Thymus (tissue), 11 donors: ENCODE measurements around the gene CMIP. TPM values are rescaled to one million over a fixed set of nuclear protein-coding genes. Genes with fewer than 3 reads are reported as not detected.

Source experiments
- DNase-seq, 9 donors: peaks; one replicate each; pipeline ENCODE4 v3.0.0-alpha.2; 2013; ENCODE audit warnings: low spot score in 9 of 9, low read depth in 6 of 9, missing footprints in 1 of 9
- H3K27ac ChIP-seq, 2 donors: one replicate each; pipeline ENCODE4 v1.5.1; 2013; ENCODE audit warnings: control low read depth in 1 of 2, low read depth in 1 of 2, low read length in 1 of 2, mild to moderate bottlenecking in 1 of 2, moderate library complexity in 1 of 2
- H3K27me3 ChIP-seq, 2 donors: one replicate each; pipeline ENCODE4 v1.5.1; 2013; ENCODE audit warnings: low read length in 1 of 2; ENCODE audit not compliant: control insufficient read depth in 2 of 2, insufficient read depth in 1 of 2
- H3K36me3 ChIP-seq, 2 donors: one replicate each; pipeline ENCODE4 v1.5.1; 2013; ENCODE audit warnings: low read length in 1 of 2, mild to moderate bottlenecking in 1 of 2, moderate library complexity in 1 of 2; ENCODE audit not compliant: control insufficient read depth in 2 of 2, insufficient read depth in 2 of 2
- H3K4me1 ChIP-seq, 2 donors: one replicate each; pipeline ENCODE4 v1.5.1; 2013; ENCODE audit warnings: low read length in 2 of 2; ENCODE audit not compliant: control insufficient read depth in 2 of 2, insufficient read depth in 2 of 2
- H3K4me3 ChIP-seq, 2 donors: one replicate each; pipeline ENCODE4 v1.5.1; 2013; ENCODE audit warnings: low read length in 2 of 2, control low read depth in 1 of 2, mild to moderate bottlenecking in 1 of 2
- H3K9me3 ChIP-seq, 2 donors: one replicate each; pipeline ENCODE4 v1.5.1; 2013; ENCODE audit warnings: low read length in 1 of 2, mild to moderate bottlenecking in 1 of 2; ENCODE audit not compliant: control insufficient read depth in 2 of 2, insufficient read depth in 1 of 2
- WGBS: extraction: QIAGEN DNeasy Blood & Tissue Kit; methylation state at CpG from one replicate; pipeline ENCODE4 v1.1.7; 2013; 5-methylcytosine and 5-hydroxymethylcytosine counted together
- polyA plus RNA-seq: library from polyadenylated mRNA; stranded (reverse); fragments of 200-250 nt; gene quantifications from one replicate; pipeline ENCODE4 v1.2.3, GENCODE V29; 2013
- total RNA-seq: library from RNA; stranded (reverse); fragments of 120-200 nt; gene quantifications from one replicate; pipeline ENCODE4 v1.2.4, GENCODE V29; 2013
- donor health status: healthy.

The CMIP gene
- total and polyA plus RNA-seq, 2 donors: 5.2 to 19.4 TPM

- H3K27ac ChIP-seq: no peak overlapping the region
- H3K9me3 ChIP-seq: no peaks in the 10 kb centered on the region
- H3K27me3 ChIP-seq: no peaks in the 10 kb centered on the region
- DNase-seq: no peak
- no peak overlapping the region for H3K4me3 ChIP-seq
- H3K4me1 ChIP-seq: peaks cover 8 to 10% of the 10 kb centered on the region in 2 donors
- peaks cover 12 to 13% of the 10 kb centered on the region in 2 donors for H3K36me3 ChIP-seq
- WGBS: 93% methylated on average over 11 of the region's 11 CpGs
These were observed 142.5 kb downstream of the CMIP start for GRCh38 chr16:81586977-81587625.

- WGBS: 98% methylated on average over 12 of the region's 12 CpGs
- peaks cover 9 to 10% of the 10 kb centered on the region in 2 donors for H3K4me1 ChIP-seq
These were observed 143.1 kb downstream of the CMIP start for GRCh38 chr16:81587626-81588160.

GRCh38 chr16:81588326-81589081 lies 143.9 kb downstream of the CMIP start:
- Histone ChIP-seq H3K27me3 (no peaks in the 10 kb centered on the region), H3K36me3 (peaks cover 7 to 8% of the 10 kb centered on the region in 2 donors), H3K27ac (no peak overlapping the region), H3K4me3 (no peak overlapping the region), H3K4me1 (peaks cover 9 to 10% of the 10 kb centered on the region in 2 donors), H3K9me3 (no peaks in the 10 kb centered on the region)
- no peak for DNase-seq
- 97% methylated on average over 17 of the region's 17 CpGs for WGBS

More at GRCh38 chr16:81587626-81588160, 143.1 kb downstream of the CMIP start:
- no peaks in the 10 kb centered on the region for H3K9me3 ChIP-seq
- H3K27me3 ChIP-seq: no peaks in the 10 kb centered on the region
- H3K36me3 ChIP-seq: peaks cover 11% of the 10 kb centered on the region in 2 donors
- no peak for DNase-seq
- no peak overlapping the region for H3K4me3 ChIP-seq
- no peak overlapping the region for H3K27ac ChIP-seq

- Histone ChIP-seq H3K27ac (no peak overlapping the region), H3K36me3 (peaks cover 2 to 5% of the 10 kb centered on the region in 2 donors)
These were observed 145.5 kb downstream of the CMIP start for GRCh38 chr16:81589975-81590650.

GRCh38 chr16:81590714-81591544 lies 146.3 kb downstream of the CMIP start:
- no peak overlapping the region for H3K4me3 ChIP-seq
- H3K9me3 ChIP-seq: no peaks in the 10 kb centered on the region
- DNase-seq: peak in 7 of 9 donors; percentile 8 to 61 (median 26)
- 72% methylated on average over 5 of the region's 5 CpGs for WGBS
- H3K27ac ChIP-seq: peak overlapping the region in 1 of 2 donors; percentile 51
- H3K4me1 ChIP-seq: peaks cover 9 to 10% of the 10 kb centered on the region in 2 donors
- H3K36me3 ChIP-seq: peaks cover 2 to 5% of the 10 kb centered on the region in 2 donors
- no peaks in the 10 kb centered on the region for H3K27me3 ChIP-seq

More at GRCh38 chr16:81589975-81590650, 145.5 kb downstream of the CMIP start:
- 94% methylated on average over 13 of the region's 13 CpGs for WGBS
- no peak for DNase-seq
- Histone ChIP-seq H3K27me3 (no peaks in the 10 kb centered on the region), H3K4me1 (peaks cover 9 to 10% of the 10 kb centered on the region in 2 donors), H3K4me3 (no peak overlapping the region), H3K9me3 (no peaks in the 10 kb centered on the region)

- DNase-seq: no peak
- H3K4me1 ChIP-seq: peaks cover 9 to 10% of the 10 kb centered on the region in 2 donors
- peak overlapping the region in 1 of 2 donors; percentile 51 for H3K27ac ChIP-seq
- no peaks in the 10 kb centered on the region for H3K9me3 ChIP-seq
- no peaks in the 10 kb centered on the region for H3K27me3 ChIP-seq
- WGBS: 95% methylated on average over 2 of the region's 2 CpGs
- no peak overlapping the region for H3K4me3 ChIP-seq
- H3K36me3 ChIP-seq: peaks cover 2 to 5% of the 10 kb centered on the region in 2 donors
These were observed 146.9 kb downstream of the CMIP start for GRCh38 chr16:81591545-81591870.

- no peak for DNase-seq
- WGBS: 97% methylated on average over 11 of the region's 11 CpGs
- H3K9me3 ChIP-seq: no peaks in the 10 kb centered on the region
- peaks cover 2 to 4% of the 10 kb centered on the region in 2 donors for H3K36me3 ChIP-seq
- no peak overlapping the region for H3K27ac ChIP-seq
- H3K4me1 ChIP-seq: peaks cover 9 to 10% of the 10 kb centered on the region in 2 donors
- no peak overlapping the region for H3K4me3 ChIP-seq
- H3K27me3 ChIP-seq: no peaks in the 10 kb centered on the region
These were observed 147.8 kb downstream of the CMIP start for GRCh38 chr16:81592353-81592866.

- Histone ChIP-seq H3K36me3 (peaks cover 0 to 2% of the 10 kb centered on the region in 2 donors), H3K27me3 (no peaks in the 10 kb centered on the region), H3K27ac (no peak overlapping the region), H3K9me3 (no peaks in the 10 kb centered on the region), H3K4me1 (peaks cover 10 to 13% of the 10 kb centered on the region in 2 donors), H3K4me3 (no peak overlapping the region)
- DNase-seq: no peak
- WGBS: 90% methylated on average over 16 of the region's 16 CpGs
These were observed 148.9 kb downstream of the CMIP start for GRCh38 chr16:81593481-81593880.
